Measurements from ENCODE around the gene SH2B3.
"Not testable (repeated sequence)": the region's sequence is repeated elsewhere in the genome, so short reads cannot be mapped to it uniquely, and the experiment has no call there.

SH2B3 gene

DNA sequence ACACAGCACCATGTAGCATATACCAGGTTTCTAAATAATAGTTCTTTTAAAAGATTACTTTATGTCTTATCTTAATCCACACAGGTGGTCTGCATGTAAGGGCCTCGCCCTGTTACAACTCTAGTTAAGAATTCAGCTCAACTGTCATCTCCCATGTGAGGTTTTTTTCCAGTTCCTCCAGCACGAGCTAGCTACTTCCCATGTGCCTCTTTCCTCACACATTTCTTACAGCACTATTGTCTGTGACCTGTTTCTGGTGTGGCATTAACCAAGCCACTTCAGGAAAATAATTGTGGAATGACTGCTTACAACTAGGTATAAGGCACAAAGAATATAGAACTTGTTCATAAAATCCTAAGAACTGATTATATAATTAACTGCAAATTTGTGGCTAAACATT lies 65.5 kb downstream of the SH2B3 start:
- Histone ChIP-seq H3K4me3 (no peak overlapping the region), H3K9ac (ENCODE audit: insufficient read length) (no peak overlapping the region), H3K27ac (no peak overlapping the region), H3K9me3 (ENCODE audit: low read depth, low read length) (no peaks in the 10 kb centered on the region), H3K36me3 (ENCODE audit: insufficient read depth, low read length) (peaks cover 44% of the 10 kb centered on the region)
- no peak for DNase-seq (ENCODE audit: low read depth, low spot score)
- no peak for TF ChIP-seq FOXP2 (optimal IDR thresholded peaks at IDR 0.05; ENCODE audit: control extremely low read depth, extremely low read length, insufficient read depth)
- TF ChIP-seq EZH2 (IDR thresholded peaks at IDR 0.05), result no peak
- no peak for TF ChIP-seq POLR2AphosphoS5 (IDR thresholded peaks at IDR 0.05; ENCODE audit: borderline replicate concordance, low read depth, low read length)

- no peak overlapping the region for H3K4me3 ChIP-seq
- H3K9ac ChIP-seq (ENCODE audit: insufficient read length), result no peak overlapping the region
- TF ChIP-seq EZH2 (IDR thresholded peaks at IDR 0.05) (no peak), FOXP2 (optimal IDR thresholded peaks at IDR 0.05; ENCODE audit: control extremely low read depth, extremely low read length, insufficient read depth) (no peak), POLR2AphosphoS5 (IDR thresholded peaks at IDR 0.05; ENCODE audit: borderline replicate concordance, low read depth, low read length) (no peak)
- H3K27ac ChIP-seq, result no peak overlapping the region
- no peaks in the 10 kb centered on the region for H3K9me3 ChIP-seq (ENCODE audit: low read depth, low read length)
- DNase-seq (ENCODE audit: low read depth, low spot score), result no peak
- H3K36me3 ChIP-seq (ENCODE audit: insufficient read depth, low read length), result peaks cover 56% of the 10 kb centered on the region
Measured at GRCh38 chr12:111482462-111482861, 76.7 kb downstream of the SH2B3 start.

DNA sequence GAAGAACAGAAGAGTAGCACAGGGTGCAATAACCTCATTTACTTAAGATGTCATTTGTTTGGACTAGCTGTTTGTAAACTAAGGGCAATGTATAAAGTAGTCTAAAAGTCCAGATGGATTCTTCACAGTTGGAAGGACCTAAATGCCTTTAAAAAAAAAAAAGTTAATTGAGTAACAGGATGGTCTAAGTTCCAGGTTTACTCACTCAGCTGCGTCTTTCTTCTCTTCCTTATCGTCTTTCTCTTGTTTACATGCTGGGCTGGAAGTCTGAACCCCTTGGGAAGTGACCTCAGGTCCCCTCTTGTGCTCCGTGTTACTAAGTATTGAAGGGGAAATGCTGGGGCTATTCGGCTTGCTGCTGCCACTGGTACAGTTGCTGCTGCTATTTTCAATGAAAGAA lies 82.5 kb downstream of the SH2B3 start:
- Histone ChIP-seq H3K27ac (no peak overlapping the region; the same call in 1 of the 2 replicates), H3K9me3 (ENCODE audit: low read depth, low read length) (no peaks in the 10 kb centered on the region), H3K4me3 (no peak overlapping the region), H3K36me3 (ENCODE audit: insufficient read depth, low read length) (peaks cover 73% of the 10 kb centered on the region), H3K9ac (ENCODE audit: insufficient read length) (no peak overlapping the region)
- DNase-seq (ENCODE audit: low read depth, low spot score), result no peak
- no peak for TF ChIP-seq POLR2AphosphoS5 (IDR thresholded peaks at IDR 0.05; ENCODE audit: borderline replicate concordance, low read depth, low read length)
- no peak for TF ChIP-seq EZH2 (IDR thresholded peaks at IDR 0.05)
- TF ChIP-seq FOXP2 (optimal IDR thresholded peaks at IDR 0.05; ENCODE audit: control extremely low read depth, extremely low read length, insufficient read depth), result no peak

DNA sequence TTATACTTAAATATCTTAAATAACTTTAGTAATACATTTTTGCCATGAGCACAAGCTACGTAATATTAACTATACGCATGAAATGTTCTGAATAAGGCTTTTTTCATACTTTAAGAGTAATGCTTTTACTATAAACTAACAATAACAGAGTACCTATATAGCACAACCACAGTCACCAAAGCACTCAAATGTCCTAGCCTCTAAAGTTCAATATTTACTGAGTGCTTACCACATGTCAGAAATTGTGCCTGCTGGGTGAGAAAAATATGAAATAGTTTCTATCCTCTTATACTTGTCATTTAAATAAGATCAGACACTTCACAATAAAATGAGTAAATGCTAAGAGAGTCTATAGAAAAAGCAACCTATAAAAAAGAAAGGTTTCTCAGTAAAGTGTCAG lies 83.1 kb downstream of the SH2B3 start:
- H3K36me3 ChIP-seq (ENCODE audit: insufficient read depth, low read length), result peaks cover 68% of the 10 kb centered on the region
- TF ChIP-seq EZH2 (IDR thresholded peaks at IDR 0.05) (no peak), POLR2AphosphoS5 (IDR thresholded peaks at IDR 0.05; ENCODE audit: borderline replicate concordance, low read depth, low read length) (no peak), FOXP2 (optimal IDR thresholded peaks at IDR 0.05; ENCODE audit: control extremely low read depth, extremely low read length, insufficient read depth) (no peak)

DNA sequence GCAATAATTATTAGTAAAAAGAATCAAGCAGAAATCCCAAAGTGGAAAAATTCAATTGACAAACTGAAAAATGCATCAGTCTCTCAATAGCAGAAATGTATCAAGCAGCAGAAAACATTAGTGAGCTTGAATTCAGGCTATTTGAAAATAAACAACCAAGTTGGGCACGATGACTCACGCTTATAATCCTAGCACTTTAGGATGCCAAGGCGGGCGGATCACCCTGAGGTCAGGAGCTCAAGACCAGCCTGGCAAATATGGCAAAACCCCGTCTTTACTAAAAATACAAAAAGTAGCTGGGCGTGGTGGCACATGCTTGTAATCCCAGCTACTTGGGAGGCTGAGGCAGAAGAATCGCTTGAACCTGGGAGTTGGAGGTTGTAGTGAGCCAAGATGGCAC lies 87.3 kb downstream of the SH2B3 start:
- H3K9me3 ChIP-seq (ENCODE audit: low read depth, low read length); DNase-seq (ENCODE audit: low read depth, low spot score); H3K4me3 ChIP-seq; H3K9ac ChIP-seq (ENCODE audit: insufficient read length); H3K27ac ChIP-seq: not testable (repeated sequence)
- peaks cover 63% of the 10 kb centered on the region for H3K36me3 ChIP-seq (ENCODE audit: insufficient read depth, low read length)

More for the DNA sequence above, 83.1 kb downstream of the SH2B3 start:
- H3K27ac ChIP-seq, result no peak overlapping the region
- no peak overlapping the region for H3K4me3 ChIP-seq
- no peaks in the 10 kb centered on the region for H3K9me3 ChIP-seq (ENCODE audit: low read depth, low read length)
- H3K9ac ChIP-seq (ENCODE audit: insufficient read length), result no peak overlapping the region
- no peak for DNase-seq (ENCODE audit: low read depth, low spot score)

- DNase-seq (ENCODE audit: low read depth, low spot score), result no peak
- Histone ChIP-seq H3K36me3 (ENCODE audit: insufficient read depth, low read length) (peaks cover 71% of the 10 kb centered on the region), H3K27ac (no peak overlapping the region), H3K9ac (ENCODE audit: insufficient read length) (no peak overlapping the region), H3K4me3 (no peak overlapping the region), H3K9me3 (ENCODE audit: low read depth, low read length) (no peaks in the 10 kb centered on the region)
- TF ChIP-seq POLR2AphosphoS5 (IDR thresholded peaks at IDR 0.05; ENCODE audit: borderline replicate concordance, low read depth, low read length) (no peak), EZH2 (IDR thresholded peaks at IDR 0.05) (no peak), FOXP2 (optimal IDR thresholded peaks at IDR 0.05; ENCODE audit: control extremely low read depth, extremely low read length, insufficient read depth) (no peak)
Measured at GRCh38 chr12:111494676-111495075, 89.0 kb downstream of the SH2B3 start.
